ENCODE measurements around the gene CCDC134. TPM values are rescaled to one million over a fixed set of nuclear protein-coding genes. Genes with fewer than 3 reads are reported as not detected.

Gene CCDC134
- total and polyA plus RNA-seq, 2 of the 13 experiments (the other 11 are each of a cell fraction or from before 2014, with no cell fraction given) = 4.8 to 17.4 TPM

DNA sequence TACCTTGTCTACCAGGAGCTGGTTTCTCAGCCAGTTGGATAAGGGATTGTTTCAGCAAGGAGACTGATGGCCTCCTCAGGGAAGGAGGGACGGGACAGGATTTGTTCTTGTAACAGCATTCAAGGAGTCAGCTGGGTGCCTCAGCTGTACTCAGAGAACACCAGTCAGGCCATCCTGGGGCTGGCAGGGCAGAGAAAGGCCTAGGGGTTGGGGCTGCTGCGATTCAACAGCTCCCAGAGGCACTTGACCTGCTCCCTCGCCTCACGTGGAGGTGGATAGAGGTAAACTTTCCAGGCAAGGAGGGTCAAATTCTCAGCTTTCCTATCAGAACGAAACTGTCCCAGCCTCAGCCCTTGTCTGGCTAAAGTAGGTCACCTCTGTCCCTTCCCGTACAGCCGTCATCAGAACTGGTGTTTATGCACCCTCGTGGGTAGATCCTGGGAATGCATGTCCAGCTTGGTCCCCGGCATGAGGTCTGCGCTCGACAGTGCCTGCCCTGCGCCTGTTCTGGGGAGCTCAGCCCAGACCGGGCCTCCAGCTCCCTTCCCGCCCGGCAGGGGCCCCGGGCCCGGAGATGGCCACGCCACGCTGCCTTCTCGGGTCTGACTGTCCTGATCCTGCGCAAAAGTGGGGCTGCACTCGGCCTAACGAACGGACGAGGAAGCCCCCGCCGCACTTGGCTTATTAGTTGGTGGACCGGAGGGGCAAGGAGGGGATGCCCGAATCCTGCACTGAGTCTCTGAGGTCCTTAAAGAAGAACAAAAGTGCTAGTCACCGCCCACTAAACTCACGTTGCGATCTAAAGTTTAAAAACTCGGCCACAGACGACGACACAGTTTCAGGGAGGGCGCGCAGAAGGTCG lies 762 bp upstream of the CCDC134 start (continued):
- peak; percentile 76; the same call in 1 of the 2 replicates for TF ChIP-seq ZC3H13 (CRISPR knock-in tag; IDR thresholded peaks at IDR 0.05)

DNA sequence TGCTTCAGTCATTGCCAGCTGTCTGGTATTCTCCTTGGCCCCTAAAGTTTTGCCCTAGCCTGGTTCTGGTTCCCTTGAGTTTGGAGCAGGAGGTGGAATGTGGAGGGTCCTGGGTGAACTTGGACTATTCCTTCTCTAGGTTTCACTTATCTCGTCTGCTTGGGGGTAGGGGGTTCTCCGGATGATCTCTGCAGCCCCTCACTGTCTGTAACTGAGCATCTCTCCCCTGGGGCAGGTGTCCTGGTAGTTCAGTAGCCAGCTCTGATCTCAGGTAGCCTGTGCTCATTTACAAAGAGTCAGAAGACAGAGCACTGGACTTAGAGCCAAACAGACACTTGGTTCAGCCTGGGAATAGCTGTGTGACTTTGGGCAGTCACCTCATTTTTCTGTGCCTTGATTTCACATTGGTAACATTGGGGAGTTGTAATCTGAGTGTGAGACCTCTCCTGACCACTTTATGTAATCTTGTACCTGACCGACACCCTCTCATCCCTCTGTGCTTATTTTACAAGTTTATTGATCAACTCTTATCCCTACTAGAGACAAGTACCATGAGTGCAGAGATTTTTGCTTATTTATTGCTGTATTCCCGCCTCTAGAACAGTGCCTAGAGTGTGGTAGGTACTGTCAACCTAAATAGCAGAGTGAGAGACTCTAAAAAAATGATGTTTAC lies 804 bp downstream of the CCDC134 start:
- ChIA-PET CTCF (ENCODE audit: low intra/inter-chr PET ratio, low total read pairs) (no interaction called here), POLR2A (interaction anchor here (0.9 to 3.0 kb wide), 17 partner anchors 8 to 289 kb away, joined by 3 to 45 read pairs (median 5); partner anchors contain the start of genes CENPM, NDUFA6 and SREBF2)
- BruUV-seq (replicated peaks) = no TSS peak
- Histone ChIP-seq H4K20me1 (ENCODE audit: insufficient read depth, low read length) (no peaks in the 10 kb centered on the region), H3K36me3 (replicated peaks in 1 of 2; ENCODE audit: control insufficient read depth in 1 of 2, insufficient read depth in 2 of 2, low read length in 2 of 2) (no peaks in the 10 kb centered on the region; a peak in 1 of 5 replicates), H3K79me2 (ENCODE audit: insufficient read depth, low read length) (peaks cover 35% of the 10 kb centered on the region), H3K4me3 (replicated peaks in 1 of 3; ENCODE audit: insufficient read depth in 1 of 3, low read depth in 2 of 3, low read length in 3 of 3) (peak overlapping the region; percentile 71 to 92 (median 86)), H3K27me3 (ENCODE audit: control insufficient read depth in 1 of 2, insufficient read depth in 2 of 2, low read length in 2 of 2) (no peaks in the 10 kb centered on the region; a peak in 1 of 5 replicates), H3K27ac (ENCODE audit: extremely low read length, insufficient read depth, low read length) (peak overlapping the region; percentile 87), H3K4me2 (ENCODE audit: low read depth, low read length) (peak overlapping the region; percentile 87), H2AFZ (ENCODE audit: low read length) (peak overlapping the region; percentile 31), H3K9ac (ENCODE audit: insufficient read depth, low read depth, low read length) (peak overlapping the region; percentile 89), H3K4me1 (ENCODE audit: insufficient read depth, low read length) (peaks cover 37% of the 10 kb centered on the region), H3K9me3 (ENCODE audit: low read length) (no peaks in the 10 kb centered on the region)
- intact Hi-C loops (cut with micrococcal nuclease; ENCODE audit: unreplicated experiment) (no loop called here), in situ Hi-C loops (cut with HindIII; ENCODE audit: extremely low pct_ligation_motif_present, low pct_unique_long_range_greater_than_20kb) (no loop called here)
- 5% methylated on average over 4 of the region's 4 CpGs for WGBS (ENCODE audit: low lambda C conversion rate)
- ATAC-seq (peak; percentile 10), DNase-seq (ENCODE audit: low spot score) (no peak), FAIRE-seq (peak; percentile 32)
- no peak for TF ChIP-seq ZBTB7A (CRISPR knock-in tag; IDR thresholded peaks at IDR 0.05)
- peak; percentile 32; the same call in 1 of the 2 replicates for TF ChIP-seq ZNF768 (CRISPR knock-in tag; IDR thresholded peaks at IDR 0.05)
- no peak for TF ChIP-seq GTF2F1 (IDR thresholded peaks at IDR 0.05; ENCODE audit: low read length)
- TF ChIP-seq ZFP36L1 (CRISPR knock-in tag; IDR thresholded peaks at IDR 0.05) = no peak
- TF ChIP-seq ADNP (CRISPR knock-in tag; IDR thresholded peaks at IDR 0.05) = 0 out of 2 replicates have a peak, but pooled peaks have one; percentile 33
- no peak for TF ChIP-seq ZC3H13 (CRISPR knock-in tag; IDR thresholded peaks at IDR 0.05)
- no peak for TF ChIP-seq ZNF253 (CRISPR knock-in tag; IDR thresholded peaks at IDR 0.05; ENCODE audit: borderline replicate concordance)
- TF ChIP-seq, protein P1, sequence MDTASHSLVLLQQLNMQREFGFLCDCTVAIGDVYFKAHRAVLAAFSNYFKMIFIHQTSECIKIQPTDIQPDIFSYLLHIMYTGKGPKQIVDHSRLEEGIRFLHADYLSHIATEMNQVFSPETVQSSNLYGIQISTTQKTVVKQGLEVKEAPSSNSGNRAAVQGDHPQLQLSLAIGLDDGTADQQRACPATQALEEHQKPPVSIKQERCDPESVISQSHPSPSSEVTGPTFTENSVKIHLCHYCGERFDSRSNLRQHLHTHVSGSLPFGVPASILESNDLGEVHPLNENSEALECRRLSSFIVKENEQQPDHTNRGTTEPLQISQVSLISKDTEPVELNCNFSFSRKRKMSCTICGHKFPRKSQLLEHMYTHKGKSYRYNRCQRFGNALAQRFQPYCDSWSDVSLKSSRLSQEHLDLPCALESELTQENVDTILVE (CRISPR knock-in tag; IDR thresholded peaks at IDR 0.05) = no peak
- no peak for TF ChIP-seq CCDC6 (CRISPR knock-in tag; IDR thresholded peaks at IDR 0.05)
- TF ChIP-seq BHLHE40 (IDR thresholded peaks at IDR 0.05; ENCODE audit: low read length) = no peak
- TF ChIP-seq, protein P2, sequence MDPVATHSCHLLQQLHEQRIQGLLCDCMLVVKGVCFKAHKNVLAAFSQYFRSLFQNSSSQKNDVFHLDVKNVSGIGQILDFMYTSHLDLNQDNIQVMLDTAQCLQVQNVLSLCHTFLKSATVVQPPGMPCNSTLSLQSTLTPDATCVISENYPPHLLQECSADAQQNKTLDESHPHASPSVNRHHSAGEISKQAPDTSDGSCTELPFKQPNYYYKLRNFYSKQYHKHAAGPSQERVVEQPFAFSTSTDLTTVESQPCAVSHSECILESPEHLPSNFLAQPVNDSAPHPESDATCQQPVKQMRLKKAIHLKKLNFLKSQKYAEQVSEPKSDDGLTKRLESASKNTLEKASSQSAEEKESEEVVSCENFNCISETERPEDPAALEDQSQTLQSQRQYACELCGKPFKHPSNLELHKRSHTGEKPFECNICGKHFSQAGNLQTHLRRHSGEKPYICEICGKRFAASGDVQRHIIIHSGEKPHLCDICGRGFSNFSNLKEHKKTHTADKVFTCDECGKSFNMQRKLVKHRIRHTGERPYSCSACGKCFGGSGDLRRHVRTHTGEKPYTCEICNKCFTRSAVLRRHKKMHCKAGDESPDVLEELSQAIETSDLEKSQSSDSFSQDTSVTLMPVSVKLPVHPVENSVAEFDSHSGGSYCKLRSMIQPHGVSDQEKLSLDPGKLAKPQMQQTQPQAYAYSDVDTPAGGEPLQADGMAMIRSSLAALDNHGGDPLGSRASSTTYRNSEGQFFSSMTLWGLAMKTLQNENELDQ (CRISPR knock-in tag; IDR thresholded peaks at IDR 0.05; ENCODE audit: borderline replicate concordance) = 0 out of 2 replicates have a peak, but pooled peaks have one; percentile 45
- peak; percentile 35; the same call in 1 of the 2 replicates for TF ChIP-seq ZNF816 (CRISPR knock-in tag; IDR thresholded peaks at IDR 0.05; ENCODE audit: borderline replicate concordance)
- no peak for TF ChIP-seq ZFY (CRISPR knock-in tag; IDR thresholded peaks at IDR 0.05)
- TF ChIP-seq PRPF4 (IDR thresholded peaks at IDR 0.05; ENCODE audit: low read depth, low read length, poor library complexity, severe bottlenecking) = no peak
- TF ChIP-seq ESRRA (CRISPR knock-in tag; IDR thresholded peaks at IDR 0.05; ENCODE audit: low read depth) = no peak
- TF ChIP-seq, protein P3, sequence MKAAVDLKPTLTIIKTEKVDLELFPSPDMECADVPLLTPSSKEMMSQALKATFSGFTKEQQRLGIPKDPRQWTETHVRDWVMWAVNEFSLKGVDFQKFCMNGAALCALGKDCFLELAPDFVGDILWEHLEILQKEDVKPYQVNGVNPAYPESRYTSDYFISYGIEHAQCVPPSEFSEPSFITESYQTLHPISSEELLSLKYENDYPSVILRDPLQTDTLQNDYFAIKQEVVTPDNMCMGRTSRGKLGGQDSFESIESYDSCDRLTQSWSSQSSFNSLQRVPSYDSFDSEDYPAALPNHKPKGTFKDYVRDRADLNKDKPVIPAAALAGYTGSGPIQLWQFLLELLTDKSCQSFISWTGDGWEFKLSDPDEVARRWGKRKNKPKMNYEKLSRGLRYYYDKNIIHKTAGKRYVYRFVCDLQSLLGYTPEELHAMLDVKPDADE (CRISPR knock-in tag; IDR thresholded peaks at IDR 0.05) = no peak
